Fibroblast of mammary gland (primary cell): Measurements from ENCODE around the gene CD72.

Experiments used
- DNase-seq: peaks from one replicate; pipeline ENCODE4 v3.0.0-alpha.2; 2010; ENCODE audit warnings: low read depth
- H3K4me3 ChIP-seq: 2 replicates; pipeline ENCODE4 v1.5.1; 2011; ENCODE audit warnings: low read depth, mild to moderate bottlenecking, low read length, moderate library complexity; ENCODE audit not compliant: control insufficient read depth
- CTCF ChIP-seq: conservative IDR thresholded peaks from 2 replicates; pipeline ENCODE4 v1.5.1; 2011; ENCODE audit warnings: low read depth, low read length, inconsistent platforms; ENCODE audit not compliant: control insufficient read depth, insufficient read depth

Gene CD72

GRCh38 chr9:35657546-35658136 is 39.4 kb upstream of the CD72 start, which contains the start of gene RMRP:
Gene RMRP, minus strand, starts transcription at chr9:35658019.
- H3K4me3 ChIP-seq, result peak within 1 kb of the TSS; percentile 84
- DNase-seq, result peak; percentile 99
- TF ChIP-seq CTCF, result no peak

- TF ChIP-seq CTCF, result no peak
- peak overlapping the region; percentile 35 for H3K4me3 ChIP-seq
- DNase-seq, result no peak
Observed at GRCh38 chr9:35656831-35657545, 38.8 kb upstream of the CD72 start.

GRCh38 chr9:35656348-35656747 is 38.1 kb upstream of the CD72 start:
- TF ChIP-seq CTCF, result no peak
- no peak overlapping the region for H3K4me3 ChIP-seq
- DNase-seq, result no peak

- DNase-seq, result no peak
- no peak overlapping the region for H3K4me3 ChIP-seq
- TF ChIP-seq CTCF, result no peak
Observed at GRCh38 chr9:35653611-35654010, 35.4 kb upstream of the CD72 start.

GRCh38 chr9:35652829-35653209 is 34.6 kb upstream of the CD72 start:
- TF ChIP-seq CTCF, result no peak
- no peak overlapping the region for H3K4me3 ChIP-seq
- no peak for DNase-seq

- no peak for TF ChIP-seq CTCF
- DNase-seq, result peak; percentile 88
- no peak overlapping the region for H3K4me3 ChIP-seq
Observed at GRCh38 chr9:35651956-35652828, 34.0 kb upstream of the CD72 start.
